Upper lobe of left lung (tissue), 6 donors: ENCODE results near the gene MVD. TPM values are rescaled to one million over a fixed set of nuclear protein-coding genes. Genes with fewer than 3 reads are reported as not detected.
A peak's percentile ranks its signal among the peaks of the same experiment; 100 is the strongest.
"Not testable (repeated sequence)": the region's sequence is repeated elsewhere in the genome, so short reads cannot be mapped to it uniquely, and the experiment has no call there.

Experiments used
- ATAC-seq, 2 donors: fragments of 200-7000 bp; cut with Tn5 transposase; one replicate each; pipeline ENCODE4 v1.9.1; 2022; ENCODE audit warnings: mild to moderate bottlenecking in 2 of 2, moderate library complexity in 2 of 2; ENCODE audit not compliant: low FRiP score in 2 of 2
- DNase-seq, 2 donors: peaks; one replicate each; pipeline ENCODE4 v3.0.0-alpha.2; 2019 to 2020
- H3K27ac ChIP-seq, 4 donors: fragments of 200-600 bp; sonication (generic); one replicate each; pipeline ENCODE4 v1.5.1; 2016 to 2019
- H3K27me3 ChIP-seq, 4 donors: fragments of 200-600 bp; sonication (generic); one replicate each; pipeline ENCODE4 v1.5.1; 2017 to 2019
- H3K36me3 ChIP-seq, 4 donors: fragments of 200-600 bp; sonication (generic); one replicate each; pipeline ENCODE4 v1.5.1; 2016 to 2019
- H3K4me1 ChIP-seq, 4 donors: fragments of 200-600 bp; sonication (generic); one replicate each; pipeline ENCODE4 v1.5.1; 2018 to 2019
- H3K4me3 ChIP-seq, 4 donors: fragments of 200-600 bp; sonication (generic); one replicate each; pipeline ENCODE4 v1.5.1; 2017 to 2019; ENCODE audit warnings: mild to moderate bottlenecking in 2 of 4, moderate library complexity in 1 of 4
- H3K9me3 ChIP-seq, 4 donors: fragments of 200-600 bp; sonication (generic); one replicate each; pipeline ENCODE4 v1.5.1; 2018 to 2019
- EP300 ChIP-seq, 4 donors: sonication (generic); formaldehyde crosslinking; IDR thresholded peaks; one replicate each; pipeline ENCODE4 v1.5.1; 2017; ENCODE audit warnings: antibody characterized with exemption in 4 of 4, control low read depth in 2 of 4
- POLR2A ChIP-seq, 4 donors: fragments of 450-650 bp; IDR thresholded peaks; one replicate each; pipeline ENCODE4 v1.5.1; 2016 to 2017; ENCODE audit warnings: antibody characterized with exemption in 4 of 4, mild to moderate bottlenecking in 2 of 4
- POLR2AphosphoS5 ChIP-seq, 2 donors: sonication (generic); formaldehyde crosslinking; IDR thresholded peaks; one replicate each; pipeline ENCODE4 v1.5.1; 2017; ENCODE audit warnings: antibody characterized with exemption in 2 of 2
- WGBS, 2 donors: methylation state at CpG; one replicate each; pipeline ENCODE4 v1.1.5; 2017 to 2018; 5-methylcytosine and 5-hydroxymethylcytosine counted together
- total RNA-seq, 6 donors: library from RNA; depleted of rRNA in 4 of 6; stranded (reverse); fragments of >200 nt in 4 of 6; gene quantifications; one replicate each; pipeline versions ENCODE4 v1.1.0 to v1.2.1, GENCODE V29; 2016 to 2021
- TF ChIP-seq, protein P1 (sequence below), 6 experiments: fragments of 450-650 bp in 4 of 6; fragments of 200-600 bp in 2 of 6; sonication (generic) in 2 of 6; IDR thresholded peaks; one replicate each; pipeline ENCODE4 v1.5.1; 2016 to 2019; ENCODE audit warnings: antibody characterized with exemption in 6 of 6
- donor health status: DM: no; HTN: no; CAD: no; lungs with moderate emphysema.
- donor health status: DM: no; HTN: yes; CAD: no; lungs with severe emphysema.

MVD gene
- total RNA-seq, 6 donors from 2014 or later = 38.1 to 114 (median 90.5) TPM

DNA sequence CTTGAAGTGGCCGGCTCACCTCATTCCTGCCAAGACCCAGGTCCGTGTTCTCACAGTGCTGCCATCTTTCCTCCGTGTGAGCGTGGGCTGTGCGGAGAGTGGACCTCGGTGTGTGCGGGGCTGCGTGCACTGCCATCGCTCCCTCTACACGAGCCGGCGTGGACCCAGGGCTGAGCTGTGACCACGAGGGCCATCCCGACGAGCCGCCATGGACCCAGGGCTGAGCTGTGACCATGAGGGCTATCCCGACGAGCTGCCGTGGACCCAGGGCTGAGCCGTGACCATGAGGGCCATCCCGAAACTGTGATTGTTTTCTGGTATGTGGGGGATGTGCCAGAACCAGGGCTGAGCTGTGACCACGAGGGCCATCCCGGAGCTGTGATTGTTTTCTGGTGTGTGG is 8.9 kb upstream of the MVD start:
- 96 to 97% methylated on average over 15 to 23 of the region's 23 CpGs for WGBS, 2 donors
- Histone ChIP-seq H3K27me3 (no peaks in the 10 kb centered on the region), H3K4me3 (no peak overlapping the region), H3K27ac (no peak overlapping the region), H3K36me3 (no peaks in the 10 kb centered on the region), H3K9me3 (no peaks in the 10 kb centered on the region), H3K4me1 (no peaks in the 10 kb centered on the region)
- DNase-seq (peak in 1 of 2 donors; percentile 74), ATAC-seq (no peak)
- TF ChIP-seq EP300 (IDR thresholded peaks at IDR 0.05) = no peak
- TF ChIP-seq, protein P1, sequence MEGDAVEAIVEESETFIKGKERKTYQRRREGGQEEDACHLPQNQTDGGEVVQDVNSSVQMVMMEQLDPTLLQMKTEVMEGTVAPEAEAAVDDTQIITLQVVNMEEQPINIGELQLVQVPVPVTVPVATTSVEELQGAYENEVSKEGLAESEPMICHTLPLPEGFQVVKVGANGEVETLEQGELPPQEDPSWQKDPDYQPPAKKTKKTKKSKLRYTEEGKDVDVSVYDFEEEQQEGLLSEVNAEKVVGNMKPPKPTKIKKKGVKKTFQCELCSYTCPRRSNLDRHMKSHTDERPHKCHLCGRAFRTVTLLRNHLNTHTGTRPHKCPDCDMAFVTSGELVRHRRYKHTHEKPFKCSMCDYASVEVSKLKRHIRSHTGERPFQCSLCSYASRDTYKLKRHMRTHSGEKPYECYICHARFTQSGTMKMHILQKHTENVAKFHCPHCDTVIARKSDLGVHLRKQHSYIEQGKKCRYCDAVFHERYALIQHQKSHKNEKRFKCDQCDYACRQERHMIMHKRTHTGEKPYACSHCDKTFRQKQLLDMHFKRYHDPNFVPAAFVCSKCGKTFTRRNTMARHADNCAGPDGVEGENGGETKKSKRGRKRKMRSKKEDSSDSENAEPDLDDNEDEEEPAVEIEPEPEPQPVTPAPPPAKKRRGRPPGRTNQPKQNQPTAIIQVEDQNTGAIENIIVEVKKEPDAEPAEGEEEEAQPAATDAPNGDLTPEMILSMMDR (IDR thresholded peaks at IDR 0.05) = no peak
- no peak for TF ChIP-seq POLR2A (IDR thresholded peaks at IDR 0.05)
- TF ChIP-seq POLR2AphosphoS5 (IDR thresholded peaks at IDR 0.05) = no peak

DNA sequence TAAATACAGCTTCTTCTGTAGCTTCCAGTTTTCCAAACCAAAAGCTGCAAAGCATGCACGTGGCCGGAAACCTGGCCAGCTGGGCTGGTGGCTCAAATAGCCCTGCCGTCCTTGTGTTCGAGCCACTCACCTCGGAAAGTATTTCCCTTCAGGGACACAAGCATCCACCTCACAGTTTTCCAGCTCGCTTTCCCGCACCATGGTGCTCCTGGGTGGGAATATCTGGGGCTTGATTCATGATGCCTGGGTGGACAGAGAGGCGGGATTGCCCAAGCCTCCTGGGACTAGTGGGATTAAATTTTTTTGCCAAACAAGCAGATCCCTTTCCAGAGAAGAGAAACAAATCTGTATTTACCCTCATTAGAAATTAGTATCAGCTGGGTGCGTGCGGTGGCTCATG is 7.1 kb upstream of the MVD start:
- 93% methylated on average over 10 of the region's 10 CpGs for WGBS, 2 donors
- TF ChIP-seq EP300 (IDR thresholded peaks at IDR 0.05) (no peak), POLR2AphosphoS5 (IDR thresholded peaks at IDR 0.05) (no peak), POLR2A (IDR thresholded peaks at IDR 0.05) (no peak)
- TF ChIP-seq, protein P1 (IDR thresholded peaks at IDR 0.05) = no peak
- no peaks in the 10 kb centered on the region for H3K9me3 ChIP-seq
- ATAC-seq (peak in 1 of 2 donors; percentile 28), DNase-seq (no peak)
- no peak overlapping the region for H3K27ac ChIP-seq
- H3K27me3 ChIP-seq = no peaks in the 10 kb centered on the region
- H3K4me1 ChIP-seq = peaks cover 0 to 3% (median 0%) of the 10 kb centered on the region in 4 donors
- no peaks in the 10 kb centered on the region for H3K36me3 ChIP-seq
- no peak overlapping the region for H3K4me3 ChIP-seq

DNA sequence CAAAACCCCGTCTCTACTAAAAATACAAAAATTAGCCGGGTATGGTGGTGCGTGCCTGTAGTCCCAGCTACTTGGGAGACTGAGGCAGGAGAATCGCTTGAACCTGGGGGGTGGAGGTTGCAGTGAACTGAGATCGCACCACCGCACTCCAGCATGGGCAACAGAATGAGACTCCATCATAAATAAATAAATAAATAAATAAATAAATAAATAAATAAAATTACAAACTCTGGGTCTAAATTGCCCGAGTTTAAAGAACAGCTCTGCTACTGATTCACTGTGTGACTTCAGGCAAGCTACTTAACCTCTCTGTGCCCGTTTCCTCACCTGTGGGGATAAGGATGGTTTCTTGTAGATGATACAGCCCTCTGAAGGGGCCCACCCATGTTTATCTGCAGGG is 6.6 kb upstream of the MVD start:
- not testable (repeated sequence) for ATAC-seq, H3K27me3 ChIP-seq, H3K27ac ChIP-seq, H3K9me3 ChIP-seq, DNase-seq, H3K36me3 ChIP-seq, H3K4me1 ChIP-seq, H3K4me3 ChIP-seq
- WGBS, 2 donors = 95% methylated on average over 8 of the region's 8 CpGs

DNA sequence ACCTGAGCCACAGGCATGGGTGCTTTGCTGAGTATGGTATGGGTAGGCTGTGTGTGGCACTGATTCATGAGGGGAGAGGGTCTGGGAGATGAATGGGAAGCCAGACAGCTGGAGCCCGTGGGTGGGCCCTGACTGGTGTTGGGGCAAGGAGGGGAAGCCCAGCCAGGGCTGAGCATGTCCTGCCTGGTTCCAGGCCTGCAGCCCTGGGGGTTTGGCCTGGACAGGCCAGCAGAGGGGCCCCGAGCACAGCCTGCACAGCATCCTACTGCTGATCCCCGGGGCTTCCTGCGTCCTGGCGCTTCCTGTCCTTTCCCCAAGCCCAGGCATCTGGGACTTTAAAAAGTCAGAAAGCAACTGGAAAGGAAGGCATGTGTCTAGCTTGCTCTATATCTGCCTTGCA is 4.6 kb upstream of the MVD start:
- DNase-seq (peak in 1 of 2 donors; percentile 39), ATAC-seq (no peak)
- H3K36me3 ChIP-seq = no peaks in the 10 kb centered on the region
- no peak overlapping the region for H3K4me3 ChIP-seq
- H3K27ac ChIP-seq = no peak overlapping the region
- no peak for TF ChIP-seq POLR2AphosphoS5 (IDR thresholded peaks at IDR 0.05)
- TF ChIP-seq, protein P1 (IDR thresholded peaks at IDR 0.05) = no peak
- no peak for TF ChIP-seq EP300 (IDR thresholded peaks at IDR 0.05)
- TF ChIP-seq POLR2A (IDR thresholded peaks at IDR 0.05) = no peak
- H3K9me3 ChIP-seq = no peaks in the 10 kb centered on the region
- H3K27me3 ChIP-seq = no peaks in the 10 kb centered on the region
- peaks cover 6 to 9% (median 8%) of the 10 kb centered on the region in 4 donors for H3K4me1 ChIP-seq
- 77% methylated on average over 4 to 5 of the region's 5 CpGs for WGBS, 2 donors

DNA sequence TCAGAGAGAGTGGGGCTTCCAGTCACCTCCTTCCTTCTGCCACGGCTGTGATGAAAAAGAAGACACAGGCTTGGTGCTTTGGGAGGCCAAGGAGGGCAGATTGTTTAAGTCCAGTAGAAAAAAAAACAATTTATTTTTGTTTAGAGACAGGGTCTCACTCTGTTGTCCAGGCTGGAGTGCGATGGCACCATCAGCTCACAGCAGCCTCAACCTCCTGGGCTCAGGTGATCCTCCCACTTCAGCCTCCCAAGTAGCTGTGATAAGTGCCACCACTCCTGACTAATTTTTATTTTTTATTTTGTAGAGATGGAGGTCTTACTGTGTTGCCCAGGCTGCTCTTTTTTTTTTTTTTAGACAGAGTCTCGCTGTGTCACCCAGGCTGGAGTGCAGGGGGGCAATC is 2.7 kb upstream of the MVD start:
- H3K27ac ChIP-seq = no peak overlapping the region
- DNase-seq (no peak), ATAC-seq (no peak)
- no peaks in the 10 kb centered on the region for H3K9me3 ChIP-seq
- WGBS, 2 donors = 85 to 93% methylated on average over 3 of the region's 3 CpGs
- H3K36me3 ChIP-seq = no peaks in the 10 kb centered on the region
- H3K4me1 ChIP-seq = peaks cover 12 to 19% (median 15%) of the 10 kb centered on the region in 4 donors
- TF ChIP-seq POLR2AphosphoS5 (IDR thresholded peaks at IDR 0.05) (no peak), EP300 (IDR thresholded peaks at IDR 0.05) (no peak), POLR2A (IDR thresholded peaks at IDR 0.05) (no peak)
- TF ChIP-seq, protein P1 (IDR thresholded peaks at IDR 0.05) = no peak
- H3K27me3 ChIP-seq = no peaks in the 10 kb centered on the region
- H3K4me3 ChIP-seq = no peak overlapping the region
